Subcutaneous abdominal adipose tissue (tissue), 5 donors: ENCODE results near the gene GIT1.

Experiments used
- H3K27ac ChIP-seq: one replicate; pipeline ENCODE4 v1.7.0; 2013; ENCODE audit warnings: low read depth, mild to moderate bottlenecking, inconsistent platforms, low read length, moderate library complexity
- H3K27me3 ChIP-seq, 5 donors: one replicate each; pipeline ENCODE4 v1.7.0; 2013; ENCODE audit warnings: low read length in 5 of 5, inconsistent platforms in 1 of 5; ENCODE audit not compliant: control insufficient read depth in 5 of 5, insufficient read depth in 4 of 5
- H3K36me3 ChIP-seq, 5 donors: one replicate each; pipeline ENCODE4 v1.7.0; 2013; ENCODE audit warnings: low read length in 5 of 5; ENCODE audit not compliant: control insufficient read depth in 5 of 5, insufficient read depth in 5 of 5
- H3K4me1 ChIP-seq, 5 donors: one replicate each; pipeline ENCODE4 v1.7.0; 2013; ENCODE audit warnings: low read length in 5 of 5, mild to moderate bottlenecking in 3 of 5, moderate library complexity in 1 of 5; ENCODE audit not compliant: control insufficient read depth in 5 of 5, insufficient read depth in 5 of 5
- H3K4me3 ChIP-seq, 5 donors: one replicate each; pipeline ENCODE4 v1.7.0; 2013; ENCODE audit warnings: low read length in 5 of 5, low read depth in 1 of 5
- H3K9ac ChIP-seq, 5 donors: one replicate each; pipeline ENCODE4 v1.7.0; 2013; ENCODE audit warnings: low read length in 5 of 5, mild to moderate bottlenecking in 4 of 5, moderate library complexity in 3 of 5
- H3K9me3 ChIP-seq, 5 donors: one replicate each; pipeline ENCODE4 v1.7.0; 2013; ENCODE audit warnings: low read length in 5 of 5; ENCODE audit not compliant: control insufficient read depth in 5 of 5
- donor health status: healthy.
- donor health status: healthy.
- donor health status: healthy.
- donor health status: healthy.
- donor health status: healthy.

GIT1 gene

GRCh38 chr17:29595107-29595942 is 5.9 kb upstream of the GIT1 start:
- peaks cover 9 to 71% (median 63%) of the 10 kb centered on the region in 5 donors for H3K4me1 ChIP-seq
- no peaks in the 10 kb centered on the region for H3K27me3 ChIP-seq
- no peak overlapping the region for H3K9ac ChIP-seq

GRCh38 chr17:29594519-29595090 is 5.2 kb upstream of the GIT1 start:
- peak overlapping the region in 1 of 5 donors; percentile 65 for H3K9ac ChIP-seq
- H3K4me3 ChIP-seq: peak overlapping the region in 1 of 5 donors; percentile 73
- no peaks in the 10 kb centered on the region for H3K9me3 ChIP-seq
- H3K36me3 ChIP-seq: no peaks in the 10 kb centered on the region
- peaks cover 14 to 78% (median 70%) of the 10 kb centered on the region in 5 donors for H3K4me1 ChIP-seq
- H3K27me3 ChIP-seq: no peaks in the 10 kb centered on the region
- H3K27ac ChIP-seq: no peak overlapping the region

More at GRCh38 chr17:29595107-29595942, 5.9 kb upstream of the GIT1 start:
- H3K36me3 ChIP-seq: no peaks in the 10 kb centered on the region
- H3K27ac ChIP-seq: no peak overlapping the region
- no peaks in the 10 kb centered on the region for H3K9me3 ChIP-seq
- H3K4me3 ChIP-seq: no peak overlapping the region

- Histone ChIP-seq H3K36me3 (no peaks in the 10 kb centered on the region), H3K27ac (no peak overlapping the region), H3K27me3 (no peaks in the 10 kb centered on the region), H3K4me1 (peaks cover 14 to 79% (median 70%) of the 10 kb centered on the region in 5 donors), H3K4me3 (peak overlapping the region in 4 of 5 donors; percentile 59 to 73 (median 66)), H3K9ac (peak overlapping the region in 3 of 5 donors; percentile 53 to 66 (median 65)), H3K9me3 (no peaks in the 10 kb centered on the region)
Observed at GRCh38 chr17:29593591-29594518, 4.4 kb upstream of the GIT1 start.

GRCh38 chr17:29592850-29593551 is 3.6 kb upstream of the GIT1 start, which contains the start of gene ANKRD13B:
Gene ANKRD13B (plus strand): TSS chr17:29593132. CDS start chr17:29593622, 490 bp downstream.
- H3K27me3 ChIP-seq: no peaks in the 10 kb centered on the region
- H3K36me3 ChIP-seq: no peaks in the 10 kb centered on the region
- no peaks in the 10 kb centered on the region for H3K9me3 ChIP-seq
- H3K9ac ChIP-seq: peak within 1 kb of the TSS in 4 of 5 donors; percentile 41 to 66 (median 59)
- peak within 1 kb of the TSS; percentile 81 for H3K27ac ChIP-seq
- H3K4me3 ChIP-seq: peak within 1 kb of the TSS in 4 of 5 donors; percentile 66 to 79 (median 72)
- H3K4me1 ChIP-seq: peaks cover 14 to 87% (median 79%) of the 10 kb centered on the region in 5 donors

- Histone ChIP-seq H3K9me3 (no peaks in the 10 kb centered on the region), H3K27me3 (no peaks in the 10 kb centered on the region), H3K4me1 (peaks cover 14 to 89% (median 84%) of the 10 kb centered on the region in 5 donors), H3K9ac (peak overlapping the region in 3 of 5 donors; percentile 30 to 56 (median 35)), H3K27ac (peak overlapping the region; percentile 81), H3K36me3 (no peaks in the 10 kb centered on the region), H3K4me3 (peak overlapping the region; percentile 42 to 79 (median 59))
Observed at GRCh38 chr17:29591737-29592608, 2.5 kb upstream of the GIT1 start.

- Histone ChIP-seq H3K4me3 (peak overlapping the region; percentile 42 to 79 (median 55)), H3K36me3 (no peaks in the 10 kb centered on the region), H3K27me3 (no peaks in the 10 kb centered on the region), H3K9me3 (no peaks in the 10 kb centered on the region), H3K9ac (peak overlapping the region in 1 of 5 donors; percentile 35), H3K4me1 (peaks cover 14 to 89% (median 86%) of the 10 kb centered on the region in 5 donors), H3K27ac (peak overlapping the region; percentile 81)
Observed at GRCh38 chr17:29591146-29591736, 1.8 kb upstream of the GIT1 start.

- H3K4me3 ChIP-seq: peak overlapping the region; percentile 65 to 79 (median 71)
- H3K9me3 ChIP-seq: no peaks in the 10 kb centered on the region
- no peaks in the 10 kb centered on the region for H3K27me3 ChIP-seq
- H3K9ac ChIP-seq: peak overlapping the region in 3 of 5 donors; percentile 19 to 68 (median 25)
- H3K27ac ChIP-seq: peak overlapping the region; percentile 81
- H3K36me3 ChIP-seq: no peaks in the 10 kb centered on the region
- peaks cover 14 to 87% (median 83%) of the 10 kb centered on the region in 5 donors for H3K4me1 ChIP-seq
Observed at GRCh38 chr17:29590411-29591145, 1.1 kb upstream of the GIT1 start.
